ENCODE measurements around the gene TRIM65. TPM values are rescaled to one million over a fixed set of nuclear protein-coding genes. Genes with fewer than 3 reads are reported as not detected.

Gene TRIM65
- total and polyA plus RNA-seq, 2 of the 13 experiments (the other 11 are each of a cell fraction or from before 2014, with no cell fraction given) = 10.3 to 22.4 TPM

DNA sequence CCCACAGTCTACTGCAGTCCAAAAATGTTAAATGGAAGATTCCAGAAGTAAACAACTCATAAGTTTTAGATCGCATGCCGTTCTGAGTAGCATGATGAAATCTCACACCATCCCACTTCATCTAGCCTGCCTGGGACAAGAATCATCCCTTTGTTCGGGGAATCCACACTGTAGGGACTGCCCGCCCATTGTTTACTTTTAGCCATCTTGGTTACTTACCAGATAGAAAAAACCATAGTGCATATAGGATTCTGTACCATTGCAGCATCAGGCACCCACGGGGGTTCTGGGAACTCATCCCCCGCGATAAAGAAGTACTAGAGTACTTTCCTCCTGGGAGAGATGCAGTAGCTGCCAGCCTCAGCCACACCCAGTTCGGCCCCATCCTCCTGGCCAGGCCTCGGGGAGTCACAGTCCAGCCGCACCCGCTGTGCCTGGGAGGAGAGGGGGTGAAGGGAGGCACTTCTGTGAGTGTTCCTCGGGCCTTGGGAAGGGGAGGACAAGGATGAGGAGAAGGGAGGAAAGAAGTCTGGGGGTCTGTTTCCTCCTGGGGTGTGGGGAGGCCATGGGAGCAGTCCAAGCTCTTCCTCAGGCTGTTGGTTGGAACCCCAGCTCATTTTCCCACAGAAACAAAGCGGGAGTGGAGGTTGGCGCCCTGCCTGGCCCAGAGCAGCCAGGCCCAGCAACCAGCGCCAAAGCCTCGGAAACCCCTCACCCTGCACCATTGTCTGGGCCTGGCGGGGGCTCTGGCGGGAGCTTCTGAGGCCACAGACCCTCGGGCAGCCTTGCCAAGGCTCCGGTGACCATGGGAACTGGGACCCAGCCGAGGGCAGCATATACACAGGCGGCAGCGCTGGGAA is 27.2 kb downstream of the TRIM65 start (continued):
- TF ChIP-seq, protein P1, sequence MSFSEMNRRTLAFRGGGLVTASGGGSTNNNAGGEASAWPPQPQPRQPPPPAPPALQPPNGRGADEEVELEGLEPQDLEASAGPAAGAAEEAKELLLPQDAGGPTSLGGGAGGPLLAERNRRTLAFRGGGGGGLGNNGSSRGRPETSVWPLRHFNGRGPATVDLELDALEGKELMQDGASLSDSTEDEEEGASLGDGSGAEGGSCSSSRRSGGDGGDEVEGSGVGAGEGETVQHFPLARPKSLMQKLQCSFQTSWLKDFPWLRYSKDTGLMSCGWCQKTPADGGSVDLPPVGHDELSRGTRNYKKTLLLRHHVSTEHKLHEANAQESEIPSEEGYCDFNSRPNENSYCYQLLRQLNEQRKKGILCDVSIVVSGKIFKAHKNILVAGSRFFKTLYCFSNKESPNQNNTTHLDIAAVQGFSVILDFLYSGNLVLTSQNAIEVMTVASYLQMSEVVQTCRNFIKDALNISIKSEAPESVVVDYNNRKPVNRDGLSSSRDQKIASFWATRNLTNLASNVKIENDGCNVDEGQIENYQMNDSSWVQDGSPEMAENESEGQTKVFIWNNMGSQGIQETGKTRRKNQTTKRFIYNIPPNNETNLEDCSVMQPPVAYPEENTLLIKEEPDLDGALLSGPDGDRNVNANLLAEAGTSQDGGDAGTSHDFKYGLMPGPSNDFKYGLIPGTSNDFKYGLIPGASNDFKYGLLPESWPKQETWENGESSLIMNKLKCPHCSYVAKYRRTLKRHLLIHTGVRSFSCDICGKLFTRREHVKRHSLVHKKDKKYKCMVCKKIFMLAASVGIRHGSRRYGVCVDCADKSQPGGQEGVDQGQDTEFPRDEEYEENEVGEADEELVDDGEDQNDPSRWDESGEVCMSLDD (CRISPR knock-in tag; IDR thresholded peaks at IDR 0.05; ENCODE audit: borderline replicate concordance) = peak; percentile 68; the same call in 1 of the 2 replicates
- TF ChIP-seq KLF12 (CRISPR knock-in tag; IDR thresholded peaks at IDR 0.05; ENCODE audit: borderline replicate concordance) = peak; percentile 47; the same call in 1 of the 2 replicates
- TF ChIP-seq ZNF337 (CRISPR knock-in tag; IDR thresholded peaks at IDR 0.05; ENCODE audit: borderline replicate concordance, low read depth) = peak; percentile 54; the same call in 1 of the 2 replicates
- 0 out of 2 replicates have a peak, but pooled peaks have one; percentile 20 for TF ChIP-seq ZKSCAN8 (CRISPR knock-in tag; IDR thresholded peaks at IDR 0.05; ENCODE audit: borderline replicate concordance)
- peak; percentile 77 for TF ChIP-seq ZNF564 (CRISPR knock-in tag; IDR thresholded peaks at IDR 0.05)
- TF ChIP-seq ZNF788 (CRISPR knock-in tag; IDR thresholded peaks at IDR 0.05; ENCODE audit: borderline replicate concordance) = peak; percentile 51; the same call in 1 of the 2 replicates
- TF ChIP-seq, protein P2, sequence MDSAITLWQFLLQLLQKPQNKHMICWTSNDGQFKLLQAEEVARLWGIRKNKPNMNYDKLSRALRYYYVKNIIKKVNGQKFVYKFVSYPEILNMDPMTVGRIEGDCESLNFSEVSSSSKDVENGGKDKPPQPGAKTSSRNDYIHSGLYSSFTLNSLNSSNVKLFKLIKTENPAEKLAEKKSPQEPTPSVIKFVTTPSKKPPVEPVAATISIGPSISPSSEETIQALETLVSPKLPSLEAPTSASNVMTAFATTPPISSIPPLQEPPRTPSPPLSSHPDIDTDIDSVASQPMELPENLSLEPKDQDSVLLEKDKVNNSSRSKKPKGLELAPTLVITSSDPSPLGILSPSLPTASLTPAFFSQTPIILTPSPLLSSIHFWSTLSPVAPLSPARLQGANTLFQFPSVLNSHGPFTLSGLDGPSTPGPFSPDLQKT (CRISPR knock-in tag; IDR thresholded peaks at IDR 0.05; ENCODE audit: borderline replicate concordance) = no peak
- TF ChIP-seq, protein P3, sequence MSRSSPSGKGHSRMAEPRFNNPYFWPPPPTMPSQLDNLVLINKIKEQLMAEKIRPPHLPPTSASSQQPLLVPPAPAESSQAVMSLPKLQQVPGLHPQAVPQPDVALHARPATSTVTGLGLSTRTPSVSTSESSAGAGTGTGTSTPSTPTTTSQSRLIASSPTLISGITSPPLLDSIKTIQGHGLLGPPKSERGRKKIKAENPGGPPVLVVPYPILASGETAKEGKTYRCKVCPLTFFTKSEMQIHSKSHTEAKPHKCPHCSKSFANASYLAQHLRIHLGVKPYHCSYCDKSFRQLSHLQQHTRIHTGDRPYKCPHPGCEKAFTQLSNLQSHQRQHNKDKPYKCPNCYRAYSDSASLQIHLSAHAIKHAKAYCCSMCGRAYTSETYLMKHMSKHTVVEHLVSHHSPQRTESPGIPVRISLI (CRISPR knock-in tag; IDR thresholded peaks at IDR 0.05; ENCODE audit: borderline replicate concordance) = peak; percentile 95
- TF ChIP-seq TBX2 (CRISPR knock-in tag; IDR thresholded peaks at IDR 0.05; ENCODE audit: borderline replicate concordance) = peak; percentile 90
- 0 out of 2 replicates have a peak, but pooled peaks have one; percentile 52 for TF ChIP-seq WIZ (CRISPR knock-in tag; IDR thresholded peaks at IDR 0.05)
- peak; percentile 85 for TF ChIP-seq ZBTB7B (CRISPR knock-in tag; IDR thresholded peaks at IDR 0.05)
- TF ChIP-seq ZNF33B (CRISPR knock-in tag; IDR thresholded peaks at IDR 0.05) = peak; percentile 14; the same call in 1 of the 2 replicates
- TF ChIP-seq NBN (conservative IDR thresholded peaks at IDR 0.05) = no peak
- TF ChIP-seq, protein P4, sequence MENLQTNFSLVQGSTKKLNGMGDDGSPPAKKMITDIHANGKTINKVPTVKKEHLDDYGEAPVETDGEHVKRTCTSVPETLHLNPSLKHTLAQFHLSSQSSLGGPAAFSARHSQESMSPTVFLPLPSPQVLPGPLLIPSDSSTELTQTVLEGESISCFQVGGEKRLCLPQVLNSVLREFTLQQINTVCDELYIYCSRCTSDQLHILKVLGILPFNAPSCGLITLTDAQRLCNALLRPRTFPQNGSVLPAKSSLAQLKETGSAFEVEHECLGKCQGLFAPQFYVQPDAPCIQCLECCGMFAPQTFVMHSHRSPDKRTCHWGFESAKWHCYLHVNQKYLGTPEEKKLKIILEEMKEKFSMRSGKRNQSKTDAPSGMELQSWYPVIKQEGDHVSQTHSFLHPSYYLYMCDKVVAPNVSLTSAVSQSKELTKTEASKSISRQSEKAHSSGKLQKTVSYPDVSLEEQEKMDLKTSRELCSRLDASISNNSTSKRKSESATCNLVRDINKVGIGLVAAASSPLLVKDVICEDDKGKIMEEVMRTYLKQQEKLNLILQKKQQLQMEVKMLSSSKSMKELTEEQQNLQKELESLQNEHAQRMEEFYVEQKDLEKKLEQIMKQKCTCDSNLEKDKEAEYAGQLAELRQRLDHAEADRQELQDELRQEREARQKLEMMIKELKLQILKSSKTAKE (CRISPR knock-in tag; IDR thresholded peaks at IDR 0.05; ENCODE audit: borderline replicate concordance) = peak; percentile 72; the same call in 1 of the 2 replicates
- TF ChIP-seq, protein P5, sequence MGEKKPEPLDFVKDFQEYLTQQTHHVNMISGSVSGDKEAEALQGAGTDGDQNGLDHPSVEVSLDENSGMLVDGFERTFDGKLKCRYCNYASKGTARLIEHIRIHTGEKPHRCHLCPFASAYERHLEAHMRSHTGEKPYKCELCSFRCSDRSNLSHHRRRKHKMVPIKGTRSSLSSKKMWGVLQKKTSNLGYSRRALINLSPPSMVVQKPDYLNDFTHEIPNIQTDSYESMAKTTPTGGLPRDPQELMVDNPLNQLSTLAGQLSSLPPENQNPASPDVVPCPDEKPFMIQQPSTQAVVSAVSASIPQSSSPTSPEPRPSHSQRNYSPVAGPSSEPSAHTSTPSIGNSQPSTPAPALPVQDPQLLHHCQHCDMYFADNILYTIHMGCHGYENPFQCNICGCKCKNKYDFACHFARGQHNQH (CRISPR knock-in tag; IDR thresholded peaks at IDR 0.05) = peak; percentile 78
- TF ChIP-seq, protein P6, sequence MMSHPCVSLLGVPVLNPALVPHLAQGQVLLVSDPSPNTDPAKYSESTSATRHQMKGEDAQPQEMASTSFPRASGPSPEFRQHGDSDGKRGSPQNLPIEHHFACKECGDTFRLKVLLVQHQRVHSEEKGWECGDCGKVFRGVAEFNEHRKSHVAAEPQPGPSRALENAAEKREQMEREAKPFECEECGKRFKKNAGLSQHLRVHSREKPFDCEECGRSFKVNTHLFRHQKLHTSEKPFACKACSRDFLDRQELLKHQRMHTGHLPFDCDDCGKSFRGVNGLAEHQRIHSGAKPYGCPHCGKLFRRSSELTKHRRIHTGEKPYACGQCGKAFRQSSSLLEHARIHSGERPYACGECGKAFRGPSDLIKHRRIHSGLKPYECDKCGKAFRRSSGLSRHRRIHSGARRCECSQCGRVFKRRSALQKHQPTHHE (CRISPR knock-in tag; IDR thresholded peaks at IDR 0.05; ENCODE audit: borderline replicate concordance) = peak; percentile 25; the same call in 1 of the 2 replicates
- TF ChIP-seq ZNF263 (CRISPR knock-in tag; IDR thresholded peaks at IDR 0.05) = no peak

Data from HepG2 (cell line).